ENCODE results near the gene BTBD7.

The BTBD7 gene

DNA sequence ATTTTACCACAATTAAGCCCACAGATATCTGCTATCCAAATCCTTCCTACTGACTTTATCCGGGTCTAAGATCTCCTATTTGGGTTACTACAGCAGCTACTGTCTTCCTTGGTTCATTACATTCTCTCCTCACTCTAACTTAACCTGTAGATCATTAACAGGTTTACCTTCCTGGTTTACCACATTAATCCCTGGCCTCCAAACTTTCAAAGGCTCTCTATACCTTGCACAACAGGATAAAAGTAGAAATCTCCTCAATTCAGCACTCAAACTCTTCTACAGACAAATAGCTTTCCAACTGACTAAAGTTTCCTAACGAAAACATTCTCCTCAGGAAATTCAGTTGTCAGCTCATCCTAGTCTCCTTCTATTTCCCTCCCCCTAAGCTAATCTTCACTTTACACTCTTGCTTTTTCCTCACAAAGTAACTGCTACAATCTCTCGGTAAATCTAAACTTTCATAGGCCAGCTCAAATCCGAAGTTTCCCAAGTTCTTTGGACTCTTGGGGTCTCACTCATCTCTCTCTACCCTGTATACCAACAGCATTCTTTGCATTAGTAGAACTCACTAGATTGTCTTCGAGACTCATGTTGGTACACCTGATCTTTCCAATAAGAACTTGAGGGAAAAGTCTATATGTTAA is 2.7 kb downstream of the BTBD7 start:
- Histone ChIP-seq H3K9ac (ENCODE audit: low read depth, low read length) (no peak overlapping the region), H3K4me2 (ENCODE audit: low read length) (peak overlapping the region; percentile 22), H3K36me3 (ENCODE audit: insufficient read depth, low read length) (no peaks in the 10 kb centered on the region), H3K4me3 (ENCODE audit: low read length) (no peak overlapping the region), H3K9me3 (replicated peaks; ENCODE audit: low read length) (no peaks in the 10 kb centered on the region), H3K27me3 (ENCODE audit: control insufficient read depth, insufficient read depth, low read length) (no peaks in the 10 kb centered on the region), H3K4me1 (ENCODE audit: control insufficient read depth, insufficient read depth, low read length) (peaks cover 15% of the 10 kb centered on the region)

DNA sequence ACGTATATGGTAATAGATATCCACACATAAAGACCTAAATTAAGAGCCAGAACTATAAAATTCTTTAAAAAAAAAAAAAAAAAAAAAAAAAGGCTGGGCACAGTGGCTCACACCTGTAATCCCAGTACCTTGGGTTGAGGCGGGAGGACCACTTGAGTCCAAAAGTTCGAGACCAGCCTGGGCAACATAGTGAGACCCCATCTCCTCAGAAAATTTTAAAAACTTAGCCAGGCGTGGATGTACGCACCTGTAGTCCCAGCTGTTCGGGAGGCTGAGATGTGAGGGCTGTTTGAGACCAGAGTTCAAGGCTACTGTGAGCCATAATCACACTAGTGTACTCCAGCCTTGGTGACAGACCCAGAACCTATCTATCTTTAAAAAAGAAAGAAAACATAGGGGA is 4.3 kb downstream of the BTBD7 start:
- H3K9me3 ChIP-seq (replicated peaks; ENCODE audit: low read length): no peaks in the 10 kb centered on the region
- H3K4me3 ChIP-seq (ENCODE audit: low read length): no peak overlapping the region
- no peak overlapping the region for H3K4me2 ChIP-seq (ENCODE audit: low read length)
- peaks cover 1% of the 10 kb centered on the region for H3K36me3 ChIP-seq (ENCODE audit: insufficient read depth, low read length)
- peaks cover 8% of the 10 kb centered on the region for H3K4me1 ChIP-seq (ENCODE audit: control insufficient read depth, insufficient read depth, low read length)
- no peaks in the 10 kb centered on the region for H3K27me3 ChIP-seq (ENCODE audit: control insufficient read depth, insufficient read depth, low read length)
- no peak overlapping the region for H3K9ac ChIP-seq (ENCODE audit: low read depth, low read length)

DNA sequence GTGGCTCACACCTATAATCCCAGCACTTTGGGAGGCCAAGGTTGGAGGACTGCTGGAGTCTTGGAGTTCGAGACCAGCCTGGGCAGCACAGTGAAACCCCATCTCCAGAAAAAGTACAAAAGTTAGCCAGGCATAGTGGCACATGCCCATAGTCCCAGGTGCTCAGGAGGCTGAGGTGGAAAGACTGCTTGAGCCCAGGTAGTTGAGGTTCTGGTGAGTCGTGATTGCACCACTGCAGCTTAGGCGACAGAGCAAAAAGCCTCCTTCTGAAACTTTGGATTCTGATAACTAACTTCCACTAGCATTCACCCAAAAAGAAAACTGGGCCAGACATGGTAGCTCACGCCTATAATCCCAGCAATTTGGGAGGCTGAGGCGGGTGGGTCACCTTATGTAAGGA is 6.6 kb downstream of the BTBD7 start:
- no peak overlapping the region for H3K4me2 ChIP-seq (ENCODE audit: low read length)
- H3K27me3 ChIP-seq (ENCODE audit: control insufficient read depth, insufficient read depth, low read length): no peaks in the 10 kb centered on the region
- H3K4me3 ChIP-seq (ENCODE audit: low read length): no peak overlapping the region
- peaks cover 2% of the 10 kb centered on the region for H3K36me3 ChIP-seq (ENCODE audit: insufficient read depth, low read length)
- peaks cover 3% of the 10 kb centered on the region for H3K4me1 ChIP-seq (ENCODE audit: control insufficient read depth, insufficient read depth, low read length)
- no peaks in the 10 kb centered on the region for H3K9me3 ChIP-seq (replicated peaks; ENCODE audit: low read length)
- no peak overlapping the region for H3K9ac ChIP-seq (ENCODE audit: low read depth, low read length)

DNA sequence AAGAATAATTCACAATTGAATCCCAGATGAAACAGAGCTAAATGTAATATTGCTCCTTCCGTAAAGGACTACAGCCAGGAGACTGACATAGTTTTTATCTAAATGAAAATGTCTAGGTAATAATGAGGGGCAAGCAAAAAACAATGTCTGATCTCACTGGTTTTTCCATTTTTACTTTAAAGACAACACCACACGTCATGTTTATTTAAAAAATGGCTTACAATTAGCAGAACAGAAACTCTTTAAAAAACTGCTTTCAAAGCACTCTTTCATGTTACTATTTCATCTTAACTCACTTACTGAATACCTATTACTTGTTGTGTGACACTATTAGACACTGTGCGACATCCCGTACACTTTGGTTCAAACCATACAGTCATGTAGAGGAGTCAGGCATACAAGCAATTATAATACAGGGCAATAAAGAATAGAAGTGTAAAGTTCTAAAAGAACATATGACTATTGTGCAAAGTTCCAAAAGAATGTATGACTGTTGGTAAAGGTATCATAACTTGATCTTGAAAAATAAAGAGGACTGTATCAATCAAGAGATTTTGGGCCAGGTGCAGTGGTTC is 9.1 kb downstream of the BTBD7 start:
- H3K9me3 ChIP-seq (replicated peaks; ENCODE audit: low read length): no peaks in the 10 kb centered on the region
- H3K4me1 ChIP-seq (ENCODE audit: control insufficient read depth, insufficient read depth, low read length): peaks cover 15% of the 10 kb centered on the region
- H3K4me3 ChIP-seq (ENCODE audit: low read length): no peak overlapping the region
- H3K4me2 ChIP-seq (ENCODE audit: low read length): no peak overlapping the region
- H3K9ac ChIP-seq (ENCODE audit: low read depth, low read length): no peak overlapping the region
- H3K27me3 ChIP-seq (ENCODE audit: control insufficient read depth, insufficient read depth, low read length): no peaks in the 10 kb centered on the region
- peaks cover 2% of the 10 kb centered on the region for H3K36me3 ChIP-seq (ENCODE audit: insufficient read depth, low read length)

DNA sequence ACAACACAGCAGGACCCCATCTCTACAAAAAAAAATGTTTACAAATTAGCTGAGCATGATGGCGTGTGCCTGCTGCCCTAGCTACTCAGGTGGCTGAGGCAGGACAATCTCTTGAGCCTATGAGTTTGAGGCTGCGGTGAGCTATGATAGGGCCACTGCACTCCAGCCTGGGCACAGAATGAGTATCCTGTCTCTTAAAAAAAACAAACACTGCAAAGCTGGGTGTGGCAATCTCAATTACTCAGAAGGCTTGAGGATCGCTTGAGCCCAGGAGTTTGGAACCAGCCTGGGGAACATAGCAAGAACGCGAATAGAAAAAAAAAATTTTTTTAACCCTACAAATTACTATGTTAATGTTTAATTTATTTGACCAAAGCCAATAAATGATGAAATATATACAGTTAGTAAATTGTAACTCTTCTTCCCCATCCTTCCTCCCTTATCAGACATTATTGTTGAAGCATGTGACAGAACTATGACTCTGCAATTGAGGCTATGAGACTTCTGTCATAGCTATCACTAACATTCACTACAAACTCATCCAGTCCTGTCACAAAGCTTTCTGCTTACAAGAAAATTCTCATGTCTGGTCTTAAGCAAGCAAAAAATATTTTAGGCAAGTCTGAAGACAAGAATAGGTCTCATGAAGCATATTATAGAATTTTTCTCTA is 9.8 kb downstream of the BTBD7 start:
- Histone ChIP-seq H3K36me3 (ENCODE audit: insufficient read depth, low read length) (peaks cover 2% of the 10 kb centered on the region), H3K9ac (ENCODE audit: low read depth, low read length) (no peak overlapping the region), H3K4me1 (ENCODE audit: control insufficient read depth, insufficient read depth, low read length) (peaks cover 21% of the 10 kb centered on the region), H3K27me3 (ENCODE audit: control insufficient read depth, insufficient read depth, low read length) (no peaks in the 10 kb centered on the region), H3K9me3 (replicated peaks; ENCODE audit: low read length) (no peaks in the 10 kb centered on the region), H3K4me3 (ENCODE audit: low read length) (no peak overlapping the region), H3K4me2 (ENCODE audit: low read length) (no peak overlapping the region)

DNA sequence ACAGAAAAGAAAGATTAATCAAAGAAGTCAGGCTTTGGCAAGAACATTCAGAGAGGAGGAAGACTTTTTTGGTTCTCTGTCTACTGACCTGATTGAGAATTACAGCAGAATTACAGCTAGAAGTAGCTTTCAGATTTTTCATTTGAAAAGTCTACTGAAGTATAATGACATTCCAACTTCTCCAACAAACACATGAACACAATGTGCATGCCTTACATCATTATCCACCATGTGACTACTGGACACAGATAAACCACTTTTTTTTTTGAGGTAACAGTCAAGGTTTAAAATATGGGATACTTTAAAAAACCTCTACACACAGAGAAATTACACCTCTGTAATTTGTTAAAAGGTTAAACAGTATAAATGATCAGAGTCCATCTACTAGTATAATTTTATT is 12.3 kb downstream of the BTBD7 start:
- Histone ChIP-seq H3K36me3 (ENCODE audit: insufficient read depth, low read length) (peaks cover 2% of the 10 kb centered on the region), H3K4me1 (ENCODE audit: control insufficient read depth, insufficient read depth, low read length) (peaks cover 38% of the 10 kb centered on the region)

DNA sequence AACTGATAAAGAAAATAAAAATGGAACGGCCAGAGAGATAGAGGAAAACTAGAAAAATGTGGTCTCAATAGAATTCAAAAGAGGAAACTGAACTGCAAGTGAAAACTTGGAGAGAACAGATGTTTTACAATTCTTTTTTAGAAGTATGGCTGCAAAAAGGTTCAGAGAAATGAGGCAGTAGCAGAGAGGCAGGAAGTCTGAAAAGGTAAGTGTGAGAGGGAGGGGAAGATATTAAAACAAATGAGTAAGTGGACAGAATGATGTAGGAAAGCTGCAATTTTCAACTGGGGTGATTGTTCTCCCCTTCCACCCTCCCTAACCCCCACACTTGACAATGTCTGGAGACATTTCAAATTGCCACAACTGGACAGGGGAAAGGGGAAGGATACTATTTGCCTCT is 12.9 kb downstream of the BTBD7 start:
- Histone ChIP-seq H3K36me3 (ENCODE audit: insufficient read depth, low read length) (peaks cover 2% of the 10 kb centered on the region), H3K4me3 (ENCODE audit: low read length) (no peak overlapping the region), H3K9ac (ENCODE audit: low read depth, low read length) (no peak overlapping the region), H3K9me3 (replicated peaks; ENCODE audit: low read length) (no peaks in the 10 kb centered on the region), H3K4me1 (ENCODE audit: control insufficient read depth, insufficient read depth, low read length) (peaks cover 38% of the 10 kb centered on the region), H3K4me2 (ENCODE audit: low read length) (no peak overlapping the region), H3K27me3 (ENCODE audit: control insufficient read depth, insufficient read depth, low read length) (no peaks in the 10 kb centered on the region)

More for the DNA sequence above, 12.3 kb downstream of the BTBD7 start:
- Histone ChIP-seq H3K4me3 (ENCODE audit: low read length) (no peak overlapping the region), H3K4me2 (ENCODE audit: low read length) (no peak overlapping the region), H3K27me3 (ENCODE audit: control insufficient read depth, insufficient read depth, low read length) (no peaks in the 10 kb centered on the region), H3K9ac (ENCODE audit: low read depth, low read length) (no peak overlapping the region), H3K9me3 (replicated peaks; ENCODE audit: low read length) (no peaks in the 10 kb centered on the region)

DNA sequence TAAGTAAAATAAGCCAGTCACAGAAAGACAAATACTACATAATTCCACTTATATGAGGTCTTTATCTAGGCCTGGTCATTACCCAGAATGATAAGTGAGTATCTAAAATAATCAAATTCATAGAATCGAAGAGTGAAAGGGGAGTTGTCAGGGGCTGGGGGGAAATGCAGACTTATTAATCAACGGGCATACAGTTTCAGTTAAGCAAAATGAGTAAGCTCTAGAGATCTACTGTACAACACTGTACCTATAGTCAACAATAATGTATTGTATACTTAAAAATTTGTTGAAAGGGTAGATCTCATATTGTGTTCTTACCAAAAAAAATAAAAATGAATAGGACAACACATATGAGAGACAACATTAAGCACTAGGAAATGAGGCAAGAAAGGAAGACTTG is 13.3 kb downstream of the BTBD7 start:
- Histone ChIP-seq H3K36me3 (ENCODE audit: insufficient read depth, low read length) (peaks cover 2% of the 10 kb centered on the region), H3K4me3 (ENCODE audit: low read length) (no peak overlapping the region), H3K9ac (ENCODE audit: low read depth, low read length) (no peak overlapping the region), H3K4me1 (ENCODE audit: control insufficient read depth, insufficient read depth, low read length) (peaks cover 38% of the 10 kb centered on the region), H3K9me3 (replicated peaks; ENCODE audit: low read length) (no peaks in the 10 kb centered on the region), H3K4me2 (ENCODE audit: low read length) (no peak overlapping the region), H3K27me3 (ENCODE audit: control insufficient read depth, insufficient read depth, low read length) (no peaks in the 10 kb centered on the region)

DNA sequence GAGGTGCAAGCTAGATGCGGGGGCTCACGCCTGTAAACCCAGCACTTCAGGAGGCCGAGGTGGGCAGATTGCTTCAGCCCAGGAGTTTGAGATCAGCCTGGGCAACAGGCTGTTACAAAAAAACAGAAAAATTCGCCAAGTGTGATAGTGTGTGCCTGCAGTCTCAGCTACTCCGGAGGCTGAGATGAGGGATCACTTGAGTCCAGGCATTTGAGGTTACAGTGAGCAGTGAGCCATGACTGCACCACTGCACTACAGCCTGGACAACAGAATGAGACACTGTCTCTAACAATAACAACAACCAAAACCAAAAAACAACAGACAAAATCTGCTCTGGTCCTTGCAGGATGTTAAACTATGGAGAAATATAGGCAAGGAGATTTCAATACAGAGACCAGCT is 13.9 kb downstream of the BTBD7 start:
- Histone ChIP-seq H3K9ac (ENCODE audit: low read depth, low read length) (no peak overlapping the region), H3K4me3 (ENCODE audit: low read length) (no peak overlapping the region), H3K4me1 (ENCODE audit: control insufficient read depth, insufficient read depth, low read length) (peaks cover 38% of the 10 kb centered on the region), H3K27me3 (ENCODE audit: control insufficient read depth, insufficient read depth, low read length) (no peaks in the 10 kb centered on the region), H3K9me3 (replicated peaks; ENCODE audit: low read length) (no peaks in the 10 kb centered on the region), H3K36me3 (ENCODE audit: insufficient read depth, low read length) (peaks cover 2% of the 10 kb centered on the region), H3K4me2 (ENCODE audit: low read length) (peak overlapping the region; percentile 56)

DNA sequence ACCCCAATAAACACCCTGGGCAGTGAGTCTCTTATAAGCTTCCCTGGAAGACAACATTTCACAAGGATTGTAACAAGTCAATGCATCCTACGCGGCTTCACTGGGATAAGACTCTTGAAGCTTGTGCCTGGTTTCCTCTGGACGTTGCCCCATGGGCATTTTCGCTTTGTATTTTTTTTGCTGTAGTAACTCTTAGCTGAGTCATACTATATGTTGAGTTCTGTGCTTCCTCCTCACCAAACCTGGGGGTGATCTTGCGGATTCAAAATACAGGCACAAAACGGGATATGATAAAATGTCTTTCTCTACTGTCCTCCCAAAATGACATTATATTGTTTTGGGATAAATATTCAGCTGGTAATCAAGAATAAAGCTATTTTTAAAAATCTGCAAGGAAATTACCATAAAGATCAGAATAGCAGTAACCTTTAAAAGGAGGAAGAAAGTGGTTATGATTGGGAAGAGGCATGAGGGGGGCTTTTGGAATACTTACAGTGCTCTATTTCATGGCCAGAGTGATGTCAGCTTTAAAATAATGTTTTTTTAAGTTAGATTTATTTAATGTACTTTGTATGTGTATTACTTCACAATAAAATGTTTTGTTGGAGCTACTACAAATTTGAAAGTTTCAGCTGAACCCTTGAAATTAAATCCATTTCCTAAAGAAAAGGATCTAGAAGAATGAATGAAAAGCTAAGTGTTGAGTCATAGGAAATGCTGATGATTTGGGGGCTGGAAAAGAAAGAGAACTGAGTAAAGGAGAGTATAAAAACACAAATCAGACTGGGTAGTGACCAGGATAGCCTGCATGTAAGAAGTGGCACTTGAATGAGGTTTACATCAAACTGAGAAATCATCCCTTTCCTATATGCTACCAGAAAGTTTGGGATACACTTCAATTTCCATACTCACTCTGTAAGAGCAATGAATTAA is 14.7 kb downstream of the BTBD7 start:
- H3K4me3 ChIP-seq (ENCODE audit: low read length): no peak overlapping the region
- H3K27me3 ChIP-seq (ENCODE audit: control insufficient read depth, insufficient read depth, low read length): no peaks in the 10 kb centered on the region
- no peaks in the 10 kb centered on the region for H3K36me3 ChIP-seq (ENCODE audit: insufficient read depth, low read length)
- H3K9ac ChIP-seq (ENCODE audit: low read depth, low read length): no peak overlapping the region
- no peaks in the 10 kb centered on the region for H3K9me3 ChIP-seq (replicated peaks; ENCODE audit: low read length)
- peaks cover 38% of the 10 kb centered on the region for H3K4me1 ChIP-seq (ENCODE audit: control insufficient read depth, insufficient read depth, low read length)
- H3K4me2 ChIP-seq (ENCODE audit: low read length): peak overlapping the region; percentile 56

DNA sequence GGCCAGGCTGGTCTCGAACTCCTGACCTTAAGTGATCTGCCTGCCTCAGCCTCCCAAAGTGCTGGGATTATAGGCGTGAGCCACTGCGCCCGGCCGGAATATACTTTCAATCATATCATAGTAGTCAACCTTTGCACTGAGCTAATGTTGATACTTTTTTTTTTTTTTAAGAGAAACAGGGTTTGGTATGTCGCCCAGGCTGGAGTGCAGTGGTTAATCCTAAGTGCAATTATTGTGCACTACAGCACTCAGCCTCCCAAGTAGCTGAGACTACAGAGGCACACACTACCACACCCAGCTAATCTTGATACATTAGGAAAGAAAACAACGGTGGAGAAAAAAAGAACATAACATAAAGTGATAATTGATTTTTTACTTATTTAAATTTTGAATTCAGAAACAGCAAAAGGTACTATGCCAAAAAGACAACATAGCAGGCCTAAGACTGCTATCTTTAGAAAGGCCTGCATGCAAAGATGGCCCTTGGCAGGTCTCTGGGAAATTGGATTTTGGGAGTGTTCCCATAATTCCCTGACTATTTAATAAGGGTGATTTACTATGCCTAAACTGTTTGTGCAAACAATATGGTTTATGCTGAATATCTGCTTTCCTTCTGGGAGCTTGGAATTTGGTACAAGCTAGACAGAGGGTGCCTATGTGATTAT is 15.5 kb downstream of the BTBD7 start:
- Histone ChIP-seq H3K27me3 (ENCODE audit: control insufficient read depth, insufficient read depth, low read length) (no peaks in the 10 kb centered on the region), H3K4me3 (ENCODE audit: low read length) (no peak overlapping the region), H3K4me1 (ENCODE audit: control insufficient read depth, insufficient read depth, low read length) (peaks cover 38% of the 10 kb centered on the region), H3K4me2 (ENCODE audit: low read length) (peak overlapping the region; percentile 56), H3K9me3 (replicated peaks; ENCODE audit: low read length) (no peaks in the 10 kb centered on the region), H3K9ac (ENCODE audit: low read depth, low read length) (no peak overlapping the region), H3K36me3 (ENCODE audit: insufficient read depth, low read length) (no peaks in the 10 kb centered on the region)
